ENCODE measurements around the gene SULT1A3. TPM values are rescaled to one million over a fixed set of nuclear protein-coding genes. Genes with fewer than 3 reads are reported as not detected.

Gene SULT1A3
- 9.0 and 26.8 TPM in 2 replicates for total RNA-seq

DNA sequence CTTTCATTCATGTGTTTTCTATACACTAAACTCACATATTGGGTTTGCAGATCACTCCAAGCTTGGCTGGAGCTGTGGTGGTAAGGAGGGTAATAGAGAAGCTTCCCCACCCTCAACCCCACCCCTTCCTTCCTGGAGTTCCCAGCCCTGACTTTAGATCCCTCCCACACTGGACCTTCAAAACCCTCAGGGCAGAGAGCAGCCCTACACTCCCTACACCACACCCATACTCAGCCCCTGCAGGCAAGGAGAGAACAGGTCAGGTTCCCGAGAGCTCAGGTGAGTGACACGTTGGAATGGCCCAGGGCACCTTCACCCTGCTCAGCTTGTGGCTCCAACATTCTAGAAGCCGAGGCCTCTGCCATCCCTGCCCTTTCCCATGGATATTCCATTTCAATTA, at the start of gene SULT1A3:
Gene SULT1A3, plus strand, starts transcription at position 207 of the 400 bp plus-strand sequence. CDS start 1,474 bp downstream, outside the sequence.

DNA sequence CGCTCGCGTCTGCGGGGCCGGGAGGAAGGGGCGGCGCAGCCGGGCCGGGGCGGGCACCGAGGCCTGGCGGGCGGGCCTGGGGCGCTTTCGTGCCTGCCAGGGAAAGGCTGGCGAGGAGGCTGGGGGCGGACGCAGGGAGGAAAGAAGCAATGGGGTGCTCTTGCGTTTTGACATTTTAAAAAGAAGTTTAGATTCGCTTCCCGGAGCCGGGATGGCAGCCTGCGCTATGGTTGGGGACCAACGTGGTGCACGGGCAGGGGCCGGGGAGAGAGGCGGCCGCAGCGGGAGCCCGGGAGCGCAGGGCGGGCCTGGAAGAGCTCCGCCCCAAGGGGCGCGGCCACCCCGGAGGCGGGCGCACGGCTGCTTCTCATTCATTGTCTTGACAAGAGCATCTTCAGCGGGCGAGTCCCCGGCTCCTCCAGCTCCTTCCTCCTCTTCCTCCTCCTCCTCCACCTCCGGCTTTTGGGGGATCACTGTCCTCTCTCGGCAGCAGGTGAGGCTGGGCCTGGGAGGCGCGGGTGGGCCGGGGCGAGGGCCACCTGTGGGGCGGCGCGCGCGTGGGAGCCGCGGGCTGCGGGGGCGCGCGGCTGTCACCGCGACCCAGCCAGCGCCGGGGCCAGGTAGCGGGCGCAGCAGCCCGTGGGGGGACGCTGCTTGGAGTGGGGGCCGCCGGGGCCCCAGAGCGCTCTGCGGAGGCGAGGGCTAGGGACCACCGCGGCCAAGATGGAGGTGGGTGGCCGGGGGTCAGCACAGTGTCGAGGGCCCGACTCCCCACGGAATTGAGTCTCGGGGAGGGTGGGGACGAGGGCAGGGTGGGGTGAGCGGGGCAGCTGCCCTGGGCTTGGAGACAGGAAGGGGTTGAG, 15.6 kb upstream of the SULT1A3 start, which contains the start of gene CORO1A:
Gene CORO1A, plus strand, starts transcription at position 370 of the 863 bp plus-strand sequence. CDS start 1,608 bp downstream, outside the sequence.

DNA sequence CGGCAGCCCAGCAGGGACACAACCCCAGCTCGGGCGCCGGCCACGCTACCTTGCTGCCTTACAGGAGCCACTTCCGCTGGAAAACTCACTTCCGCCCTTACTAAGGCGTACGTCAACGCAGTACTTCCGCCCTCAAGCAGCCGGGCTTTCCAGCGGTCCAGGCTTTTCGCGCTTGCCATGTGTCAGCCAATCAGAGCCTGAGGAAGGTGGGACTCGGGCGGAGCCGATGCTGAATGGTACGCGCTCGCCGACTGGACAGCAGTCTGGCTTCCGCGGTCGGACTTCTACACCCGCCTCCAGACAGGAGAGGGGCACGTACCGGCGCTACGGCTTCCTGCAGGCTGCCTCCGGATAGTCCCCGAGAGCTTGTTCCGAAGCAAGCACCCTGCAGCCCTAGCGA, 5.4 kb upstream of the SULT1A3 start, which contains the start of the genes BOLA2B and SLX1A:
Gene BOLA2B, minus strand, starts transcription at position 52 of the 400 bp plus-strand sequence. CDS start 71 bp downstream, outside the sequence.
Gene SLX1A, plus strand, starts transcription at position 261 of the 400 bp plus-strand sequence. CDS start 210 bp downstream, outside the sequence.

DNA sequence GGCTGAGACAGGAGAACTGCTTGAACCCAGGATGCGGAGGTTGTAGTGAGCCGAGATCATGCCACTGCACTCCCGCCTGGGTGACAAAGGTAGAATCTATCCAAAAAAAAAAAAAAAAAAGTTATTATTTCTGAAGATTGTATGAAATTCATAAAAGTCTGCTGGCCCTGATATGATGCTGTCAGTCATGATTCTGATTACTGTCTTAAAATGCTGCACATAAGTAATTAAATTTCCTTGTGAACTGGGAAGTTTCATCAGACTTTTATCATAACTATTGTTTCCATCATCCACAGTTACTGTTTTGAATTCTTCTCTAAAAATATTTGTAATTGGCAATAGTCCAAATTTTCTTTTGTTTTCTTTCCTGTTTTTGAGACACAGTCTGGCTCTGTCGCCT, 49.3 kb downstream of the SULT1A3 start, which contains the start of gene NPIPB13:
Gene NPIPB13, minus strand, starts transcription at position 101 of the 400 bp plus-strand sequence. CDS start 2,906 bp downstream, outside the sequence.

Other genes starting within 250 kb of the SULT1A3 start
- 145 and 159 TPM in 2 replicates for gene TMEM219, start 237.2 kb upstream of the SULT1A3 start, total RNA-seq
- 72.7 and 73.7 TPM in 2 replicates for gene TAOK2, start 225.4 kb upstream of the SULT1A3 start, total RNA-seq
- 12.1 and 19.0 TPM in 2 replicates for gene HIRIP3, start 203.6 kb upstream of the SULT1A3 start, total RNA-seq
- gene INO80E, start 203.0 kb upstream of the SULT1A3 start, total RNA-seq = 86.9 and 128 TPM in 2 replicates
- gene DOC2A, start 188.2 kb upstream of the SULT1A3 start, total RNA-seq = 0.39 TPM in 1 of 2 replicates, not detected in the other
- not detected in 2 replicates for gene C16orf92, start 176.1 kb upstream of the SULT1A3 start, total RNA-seq
- gene TLCD3B, start 168.0 kb upstream of the SULT1A3 start, total RNA-seq = 0.34 TPM in 1 of 2 replicates, not detected in the other
- 1,206 and 1,287 TPM in 2 replicates for gene ALDOA, start 133.5 kb upstream of the SULT1A3 start, total RNA-seq
- gene PPP4C, start 123.3 kb upstream of the SULT1A3 start, total RNA-seq = 120 and 147 TPM in 2 replicates
- gene TBX6, start 107.3 kb upstream of the SULT1A3 start, total RNA-seq = 0.10 TPM in 1 of 2 replicates, not detected in the other
- 17.7 and 21.3 TPM in 2 replicates for gene YPEL3, start 103.0 kb upstream of the SULT1A3 start, total RNA-seq
- gene GDPD3, start 85.7 kb upstream of the SULT1A3 start, total RNA-seq = 0.49 and 0.80 TPM in 2 replicates
- 127 and 147 TPM in 2 replicates for gene MAPK3, start 76.0 kb upstream of the SULT1A3 start, total RNA-seq
- 4.5 and 7.1 TPM in 2 replicates for gene CORO1A, start 15.7 kb upstream of the SULT1A3 start, total RNA-seq
- 512 and 763 TPM in 2 replicates for gene BOLA2B, start 5.6 kb upstream of the SULT1A3 start, total RNA-seq
- gene SLX1A, start 5.4 kb upstream of the SULT1A3 start, total RNA-seq = 31.9 and 47.6 TPM in 2 replicates
- gene NPIPB13, start 49.2 kb downstream of the SULT1A3 start, total RNA-seq = 0.10 and 0.27 TPM in 2 replicates
- gene CD2BP2, start 156.1 kb downstream of the SULT1A3 start, total RNA-seq = 66.4 and 71.7 TPM in 2 replicates
- gene TBC1D10B, start 171.2 kb downstream of the SULT1A3 start, total RNA-seq = 46.5 and 51.0 TPM in 2 replicates
- gene MYL11, start 175.5 kb downstream of the SULT1A3 start, total RNA-seq = not detected in 2 replicates
- gene SEPTIN1, start 183.3 kb downstream of the SULT1A3 start, total RNA-seq = not detected in 2 replicates
- 4.4 and 4.8 TPM in 2 replicates for gene ZNF48, start 196.2 kb downstream of the SULT1A3 start, total RNA-seq
- 5.3 and 6.7 TPM in 2 replicates for gene ZNF771, start 208.4 kb downstream of the SULT1A3 start, total RNA-seq
- gene DCTPP1, start 230.8 kb downstream of the SULT1A3 start, total RNA-seq = 70.2 and 71.6 TPM in 2 replicates
- gene SEPHS2, start 246.6 kb downstream of the SULT1A3 start, total RNA-seq = 28.8 and 31.7 TPM in 2 replicates